Measurements from ENCODE around the gene ABCD1. TPM values are rescaled to one million over a fixed set of nuclear protein-coding genes. Genes with fewer than 3 reads are reported as not detected.
A peak's percentile ranks its signal among the peaks of the same experiment; 100 is the strongest.
"Not testable (repeated sequence)": the region's sequence is repeated elsewhere in the genome, so short reads cannot be mapped to it uniquely, and the experiment has no call there.

ABCD1 gene
- total RNA-seq, 1 donor from 2014 or later: 8.0 TPM

DNA sequence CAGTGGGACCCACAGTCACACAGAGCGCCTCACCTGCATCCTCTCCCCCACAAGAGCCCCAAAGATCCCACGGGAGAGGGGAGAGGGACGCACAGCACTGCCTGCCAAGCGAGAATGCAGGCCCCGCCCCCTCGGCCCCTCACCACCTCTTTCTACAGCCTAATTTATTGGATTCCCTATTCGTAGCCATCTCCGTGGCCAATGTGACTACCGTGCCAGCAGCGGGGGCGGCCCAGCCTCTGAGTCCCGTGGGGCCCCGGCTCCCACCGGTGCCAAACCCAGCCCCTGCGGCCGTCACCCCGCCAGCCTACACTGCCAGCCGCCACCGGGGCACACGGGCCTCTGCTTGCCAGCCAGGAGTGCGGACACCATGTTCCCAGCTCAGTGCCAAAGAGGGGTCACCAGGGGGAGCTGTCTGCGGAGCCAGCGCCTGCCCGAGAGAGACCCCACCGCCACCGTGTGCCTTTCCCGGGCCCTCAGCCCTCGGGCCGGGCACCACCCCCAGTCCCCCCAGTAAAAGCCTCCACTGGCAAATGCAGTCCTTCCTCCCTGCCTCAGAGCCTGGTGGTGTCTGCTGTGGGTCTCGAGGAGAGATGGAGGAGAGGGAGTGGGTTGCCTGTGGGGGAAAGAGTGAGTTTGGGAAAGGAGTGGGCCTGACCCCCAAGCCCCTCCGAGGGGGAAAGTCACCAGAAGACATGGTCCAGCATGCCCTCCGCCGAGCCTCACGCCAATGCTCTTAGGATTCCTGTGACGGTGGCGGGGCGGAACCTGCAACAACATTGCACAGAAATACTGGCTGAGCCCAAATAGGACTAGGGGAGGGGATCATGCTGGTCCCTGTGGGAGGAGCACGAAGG, 19.8 kb downstream of the ABCD1 start:
- H3K9me3 Mint-ChIP-seq: no peaks in the 10 kb centered on the region
- no peaks in the 10 kb centered on the region for H3K27me3 Mint-ChIP-seq
- H3K27ac Mint-ChIP-seq: no peak overlapping the region
- no peaks in the 10 kb centered on the region for H3K36me3 Mint-ChIP-seq
- DNase-seq (ENCODE audit: extremely low spot score, unreplicated experiment): no peak
- TF ChIP-seq, protein P1, sequence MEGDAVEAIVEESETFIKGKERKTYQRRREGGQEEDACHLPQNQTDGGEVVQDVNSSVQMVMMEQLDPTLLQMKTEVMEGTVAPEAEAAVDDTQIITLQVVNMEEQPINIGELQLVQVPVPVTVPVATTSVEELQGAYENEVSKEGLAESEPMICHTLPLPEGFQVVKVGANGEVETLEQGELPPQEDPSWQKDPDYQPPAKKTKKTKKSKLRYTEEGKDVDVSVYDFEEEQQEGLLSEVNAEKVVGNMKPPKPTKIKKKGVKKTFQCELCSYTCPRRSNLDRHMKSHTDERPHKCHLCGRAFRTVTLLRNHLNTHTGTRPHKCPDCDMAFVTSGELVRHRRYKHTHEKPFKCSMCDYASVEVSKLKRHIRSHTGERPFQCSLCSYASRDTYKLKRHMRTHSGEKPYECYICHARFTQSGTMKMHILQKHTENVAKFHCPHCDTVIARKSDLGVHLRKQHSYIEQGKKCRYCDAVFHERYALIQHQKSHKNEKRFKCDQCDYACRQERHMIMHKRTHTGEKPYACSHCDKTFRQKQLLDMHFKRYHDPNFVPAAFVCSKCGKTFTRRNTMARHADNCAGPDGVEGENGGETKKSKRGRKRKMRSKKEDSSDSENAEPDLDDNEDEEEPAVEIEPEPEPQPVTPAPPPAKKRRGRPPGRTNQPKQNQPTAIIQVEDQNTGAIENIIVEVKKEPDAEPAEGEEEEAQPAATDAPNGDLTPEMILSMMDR (conservative IDR thresholded peaks at IDR 0.05): peak; percentile 58
- no peaks in the 10 kb centered on the region for H3K4me1 Mint-ChIP-seq (ENCODE audit: unreplicated experiment)
- no peak overlapping the region for H3K4me3 Mint-ChIP-seq

DNA sequence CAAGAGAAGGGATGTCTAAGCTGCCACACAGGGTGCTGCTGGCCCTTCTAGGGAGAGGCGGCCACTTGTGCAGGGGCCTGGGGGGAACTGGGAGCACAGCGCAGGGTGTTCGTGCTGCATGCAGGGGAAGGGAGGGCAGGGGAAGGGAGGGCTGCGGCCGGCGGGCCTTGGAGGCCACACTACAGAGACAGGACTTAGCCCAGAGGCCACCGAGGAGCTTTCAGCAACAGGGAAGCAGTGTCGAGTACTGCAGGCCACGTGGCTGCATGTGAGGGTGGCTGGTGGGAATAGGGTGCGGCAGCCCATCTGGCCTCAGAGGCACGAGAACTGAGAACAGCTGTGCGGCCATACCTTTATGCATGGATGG, 20.4 kb downstream of the ABCD1 start:
- DNase-seq (ENCODE audit: extremely low spot score, unreplicated experiment); H3K4me1 Mint-ChIP-seq (ENCODE audit: unreplicated experiment); H3K4me3 Mint-ChIP-seq; H3K36me3 Mint-ChIP-seq; H3K9me3 Mint-ChIP-seq; H3K27ac Mint-ChIP-seq; H3K27me3 Mint-ChIP-seq: not testable (repeated sequence)

DNA sequence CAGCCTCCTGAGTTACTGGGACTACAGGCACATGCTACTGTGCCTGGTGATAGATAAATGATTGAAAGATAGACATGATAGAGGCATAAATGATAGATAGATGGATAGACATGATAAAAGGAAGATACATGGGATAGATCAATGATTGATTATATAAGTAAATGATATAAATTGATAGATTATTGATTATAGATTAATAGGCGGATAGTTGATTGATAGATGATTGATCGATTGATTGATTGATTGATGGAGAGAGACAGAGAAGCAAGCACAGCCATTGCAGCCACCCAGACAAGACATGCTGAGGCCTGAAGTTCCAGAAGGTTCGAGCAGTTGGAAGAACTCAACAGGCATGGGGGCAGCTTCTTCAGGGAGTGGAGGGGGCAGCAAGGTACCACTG, 21.7 kb downstream of the ABCD1 start:
- TF ChIP-seq, protein P1 (conservative IDR thresholded peaks at IDR 0.05): no peak
- H3K27ac Mint-ChIP-seq: no peak overlapping the region
- H3K4me3 Mint-ChIP-seq: no peak overlapping the region
- H3K9me3 Mint-ChIP-seq: no peaks in the 10 kb centered on the region
- DNase-seq (ENCODE audit: extremely low spot score, unreplicated experiment): no peak
- no peaks in the 10 kb centered on the region for H3K4me1 Mint-ChIP-seq (ENCODE audit: unreplicated experiment)
- H3K27me3 Mint-ChIP-seq: no peaks in the 10 kb centered on the region
- no peaks in the 10 kb centered on the region for H3K36me3 Mint-ChIP-seq

DNA sequence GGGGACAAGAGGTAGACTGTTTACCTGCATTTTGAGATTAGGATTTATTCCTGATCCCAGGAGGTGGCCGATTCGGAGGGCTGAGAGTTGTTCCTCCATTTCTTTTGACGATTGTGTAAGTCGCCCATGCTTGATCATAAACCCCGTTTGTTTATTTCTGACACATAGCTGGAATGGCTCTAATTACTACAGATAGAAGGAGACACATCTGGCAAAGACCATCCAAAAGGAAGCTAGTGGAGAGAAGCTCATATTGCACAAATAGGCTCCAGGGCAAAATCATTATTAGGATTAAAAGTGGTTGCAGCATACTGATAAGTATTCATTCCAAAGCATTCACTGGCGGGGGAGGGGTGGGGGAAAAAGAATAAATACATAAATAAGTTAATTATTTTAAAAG, 22.3 kb downstream of the ABCD1 start:
- not testable (repeated sequence) for H3K36me3 Mint-ChIP-seq; H3K9me3 Mint-ChIP-seq; H3K27ac Mint-ChIP-seq; H3K4me3 Mint-ChIP-seq; H3K4me1 Mint-ChIP-seq (ENCODE audit: unreplicated experiment); H3K27me3 Mint-ChIP-seq; DNase-seq (ENCODE audit: extremely low spot score, unreplicated experiment)

DNA sequence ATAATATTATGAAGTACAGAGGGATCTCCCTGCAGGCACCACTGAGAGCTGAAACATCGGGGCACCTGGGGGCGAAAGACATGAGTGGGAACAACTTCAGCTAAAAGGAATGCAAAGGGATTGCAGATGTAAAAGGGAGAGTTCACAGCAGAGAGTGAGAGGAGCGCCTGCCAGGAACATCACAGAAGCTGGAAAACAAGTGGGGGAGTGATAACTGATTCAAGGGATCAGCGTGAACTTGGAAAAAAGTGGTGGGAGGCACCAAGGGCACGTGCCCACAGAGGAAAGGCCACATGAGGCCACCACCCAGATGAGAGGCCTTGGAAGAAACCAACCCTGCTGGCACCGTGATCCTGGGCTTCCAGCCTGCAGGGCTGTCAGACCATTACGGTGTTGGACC, 24.4 kb downstream of the ABCD1 start:
- not testable (repeated sequence) for H3K27me3 Mint-ChIP-seq; DNase-seq (ENCODE audit: extremely low spot score, unreplicated experiment); H3K9me3 Mint-ChIP-seq; H3K27ac Mint-ChIP-seq; H3K4me3 Mint-ChIP-seq; H3K4me1 Mint-ChIP-seq (ENCODE audit: unreplicated experiment); H3K36me3 Mint-ChIP-seq

DNA sequence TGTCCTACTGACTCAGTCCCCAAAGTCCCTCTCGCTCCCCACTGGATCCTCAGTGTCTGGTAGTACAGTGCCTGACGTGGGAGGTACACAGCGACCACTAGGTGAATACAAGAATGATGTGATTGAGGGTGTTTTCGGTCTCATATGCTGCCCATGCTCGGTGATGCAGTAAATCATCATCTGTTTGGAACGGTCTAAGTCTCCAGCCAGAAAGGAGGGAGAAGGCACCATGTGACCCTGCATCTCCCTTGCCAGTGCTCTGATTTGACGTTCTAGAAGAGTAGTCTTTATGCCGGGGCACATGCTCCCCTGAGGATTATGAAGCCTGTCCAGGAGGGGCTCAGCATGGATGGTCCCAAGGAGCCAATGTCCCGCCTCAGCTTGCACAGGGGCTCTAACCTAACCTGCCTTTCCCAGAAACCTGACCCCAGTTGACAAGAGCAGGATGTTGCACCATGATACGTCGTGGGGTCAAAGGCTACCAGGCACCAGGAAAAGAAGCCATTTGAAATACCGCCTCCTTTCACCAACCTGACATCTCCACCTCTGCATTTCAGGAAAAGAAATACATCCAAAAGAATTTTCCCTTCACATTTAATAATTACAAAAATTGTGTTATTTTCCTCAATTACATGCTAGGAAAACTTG, 25.6 kb downstream of the ABCD1 start:
- Mint-ChIP-seq H3K9me3 (no peaks in the 10 kb centered on the region), H3K27ac (no peak overlapping the region), H3K4me3 (no peak overlapping the region), H3K4me1 (ENCODE audit: unreplicated experiment) (no peaks in the 10 kb centered on the region), H3K36me3 (no peaks in the 10 kb centered on the region), H3K27me3 (no peaks in the 10 kb centered on the region)
- TF ChIP-seq, protein P1 (conservative IDR thresholded peaks at IDR 0.05): no peak
- no peak for DNase-seq (ENCODE audit: extremely low spot score, unreplicated experiment)

DNA sequence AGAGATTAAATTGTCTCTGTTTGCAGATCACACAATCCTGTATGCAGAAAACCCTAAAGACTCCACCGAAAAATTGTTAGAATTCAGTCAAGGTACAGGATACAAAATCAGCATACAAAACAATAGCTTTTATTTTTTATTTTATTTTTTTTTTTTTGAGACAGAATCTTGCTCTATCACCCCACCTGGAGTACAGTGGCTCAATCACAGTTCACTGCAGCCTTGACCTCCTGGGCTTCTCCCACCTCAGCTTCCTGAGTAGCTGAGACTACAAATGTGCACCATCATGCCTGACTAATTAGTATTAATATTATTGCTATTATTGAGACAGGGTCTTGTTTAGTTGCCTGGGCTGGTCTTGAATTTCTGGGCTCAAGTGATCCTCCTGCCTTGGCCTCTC, 30.5 kb downstream of the ABCD1 start:
- no peak for DNase-seq (ENCODE audit: extremely low spot score, unreplicated experiment)
- no peak overlapping the region for H3K27ac Mint-ChIP-seq
- TF ChIP-seq, protein P1 (conservative IDR thresholded peaks at IDR 0.05): peak; percentile 11
- H3K4me3 Mint-ChIP-seq: no peak overlapping the region
- no peaks in the 10 kb centered on the region for H3K4me1 Mint-ChIP-seq (ENCODE audit: unreplicated experiment)
- peaks cover 6% of the 10 kb centered on the region for H3K9me3 Mint-ChIP-seq
- no peaks in the 10 kb centered on the region for H3K36me3 Mint-ChIP-seq
- peaks cover 5% of the 10 kb centered on the region for H3K27me3 Mint-ChIP-seq

All from type B pancreatic cell (in vitro differentiated cells).